ENCODE data around the gene SLC25A12.

- TF ChIP-seq CTCF (IDR thresholded peaks at IDR 0.05; ENCODE audit: low read depth, low read length, poor library complexity, severe bottlenecking), result no peak
- TF ChIP-seq EZH2phosphoT487 (IDR thresholded peaks at IDR 0.05; ENCODE audit: borderline replicate concordance, low read length), result no peak
Measured at GRCh38 chr2:171794918-171795317, 99.1 kb downstream of the SLC25A12 start.
